Measurements from ENCODE around the gene ARHGAP9.

- TF ChIP-seq CTCF (conservative IDR thresholded peaks at IDR 0.05) (no peak), ZFX (IDR thresholded peaks at IDR 0.05) (no peak)
Observed at GRCh38 chr12:57459750-57460467, 19.8 kb downstream of the ARHGAP9 start, which contains the start of gene GLI1.
